Measurements from ENCODE around the gene PIK3R6. TPM values are rescaled to one million over a fixed set of nuclear protein-coding genes. Genes with fewer than 3 reads are reported as not detected.

PIK3R6 gene
- total and polyA plus RNA-seq, 8 donors, result 0.16 to 1.1 (median 0.23) TPM; not detected in 2

- Histone ChIP-seq H3K4me3 (no peak overlapping the region), H3K4me1 (no peaks in the 10 kb centered on the region), H3K27me3 (no peaks in the 10 kb centered on the region), H3K27ac (no peak overlapping the region), H3K9me3 (no peaks in the 10 kb centered on the region), H3K36me3 (no peaks in the 10 kb centered on the region)
- no peak for TF ChIP-seq CTCF (IDR thresholded peaks at IDR 0.05)
- 77 to 81% methylated on average over 5 of the region's 5 CpGs for WGBS, 2 donors
- FAIRE-seq (no peak), ATAC-seq (no peak), DNase-seq (no peak)
- intact Hi-C loops (cut with DNase I), result no loop called here
Observed at GRCh38 chr17:8823279-8823678, 44.2 kb downstream of the PIK3R6 start.

GRCh38 chr17:8822401-8823035 lies 45.0 kb downstream of the PIK3R6 start:
- FAIRE-seq (no peak), DNase-seq (no peak), ATAC-seq (no peak)
- Histone ChIP-seq H3K27ac (no peak overlapping the region), H3K36me3 (no peaks in the 10 kb centered on the region), H3K9me3 (no peaks in the 10 kb centered on the region), H3K27me3 (no peaks in the 10 kb centered on the region), H3K4me1 (no peaks in the 10 kb centered on the region), H3K4me3 (no peak overlapping the region)
- TF ChIP-seq CTCF (IDR thresholded peaks at IDR 0.05), result no peak
- WGBS, 2 donors, result 67 to 83% methylated on average over 5 of the region's 5 CpGs
- intact Hi-C loops (cut with DNase I), result no loop called here

GRCh38 chr17:8821446-8822105 lies 45.9 kb downstream of the PIK3R6 start:
- WGBS, 2 donors, result 76% methylated on average over 10 of the region's 10 CpGs
- intact Hi-C loops (cut with DNase I), result no loop called here
- Histone ChIP-seq H3K36me3 (no peaks in the 10 kb centered on the region), H3K9me3 (no peaks in the 10 kb centered on the region), H3K4me3 (no peak overlapping the region), H3K27me3 (no peaks in the 10 kb centered on the region), H3K4me1 (no peaks in the 10 kb centered on the region), H3K27ac (no peak overlapping the region)
- TF ChIP-seq CTCF (IDR thresholded peaks at IDR 0.05), result no peak
- ATAC-seq, result no peak
- no peak for DNase-seq
- no peak for FAIRE-seq

- no peaks in the 10 kb centered on the region for H3K9me3 ChIP-seq
- WGBS, 2 donors, result 37 to 46% methylated on average over 8 of the region's 8 CpGs
- no peak overlapping the region for H3K4me3 ChIP-seq
- H3K36me3 ChIP-seq, result no peaks in the 10 kb centered on the region
- no peaks in the 10 kb centered on the region for H3K27me3 ChIP-seq
- H3K27ac ChIP-seq, result no peak overlapping the region
- no peaks in the 10 kb centered on the region for H3K4me1 ChIP-seq
- intact Hi-C loops (cut with DNase I), result no loop called here
- no peak for TF ChIP-seq CTCF (IDR thresholded peaks at IDR 0.05)
- FAIRE-seq, result no peak
- DNase-seq, result no peak
- no peak for ATAC-seq
Observed at GRCh38 chr17:8820311-8821010, 47.0 kb downstream of the PIK3R6 start.

Data from pancreas (tissue), 10 donors.